ENCODE results near the gene SNX20.

- no peak for TF ChIP-seq POLR2AphosphoS5 (IDR thresholded peaks at IDR 0.05)
- TF ChIP-seq POLR2A (IDR thresholded peaks at IDR 0.05) = no peak
- no peak for TF ChIP-seq CTCF (IDR thresholded peaks at IDR 0.05)
Observed at GRCh38 chr16:50646345-50646744, 34.8 kb downstream of the SNX20 start.

Measured in transverse colon (tissue), 4 donors.